ENCODE results near the gene SPATS2L.

DNA sequence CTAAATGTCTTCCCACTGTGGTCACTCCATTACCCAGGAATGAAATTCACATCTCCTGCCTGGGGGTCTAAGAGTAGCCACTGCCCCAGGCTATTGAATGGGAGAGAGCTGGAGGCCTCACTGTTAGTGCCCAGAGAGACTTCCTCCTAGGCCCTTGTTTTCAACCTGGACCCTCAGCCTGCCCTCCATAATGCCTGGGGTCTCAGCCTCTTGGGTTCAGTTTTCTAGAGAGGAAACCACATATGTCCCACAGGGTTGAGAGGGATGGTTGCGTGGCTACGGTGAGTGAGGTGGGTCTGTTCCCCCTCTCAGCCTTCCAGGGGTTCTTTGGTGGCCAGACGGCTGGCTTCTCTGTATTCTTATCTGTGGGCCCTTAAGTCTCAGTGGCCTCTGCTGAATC is 43.4 kb downstream of the SPATS2L start:
- TF ChIP-seq ZNF274 (IDR thresholded peaks at IDR 0.05; ENCODE audit: low read depth, low read length) (no peak), YY1 (IDR thresholded peaks at IDR 0.05; ENCODE audit: insufficient read depth, insufficient read length) (no peak)

Data from NT2/D1 (cell line).